B cell (primary cell): ENCODE results near the gene RAB22A. TPM values are rescaled to one million over a fixed set of nuclear protein-coding genes. Genes with fewer than 3 reads are reported as not detected.

ENCODE experiments used
- ATAC-seq: fragments of 200-7000 bp; cut with Tn5 transposase; one replicate; pipeline ENCODE4 v1.10.0; 2021; ENCODE audit warnings: low read depth, mild to moderate bottlenecking, moderate number of reproducible peaks, moderate library complexity
- CTCF ChIA-PET: fragments of 350-600 bp; sonication (Branson Sonifier 250); formaldehyde crosslinking; loops from one replicate; lab custom pipeline; 2021; ENCODE audit warnings: antibody characterized with exemption, inconsistent platforms; lab: Charles Lee
- POLR2A ChIA-PET: fragments of 350-600 bp; sonication (Branson Sonifier 250); formaldehyde crosslinking; loops from one replicate; lab custom pipeline; 2021; ENCODE audit warnings: antibody characterized with exemption; lab: Charles Lee
- DNase-seq: peaks from one replicate; pipeline ENCODE4 v3.0.0; 2013
- H2AFZ ChIP-seq: 2 replicates; pipeline ENCODE4 v1.6.1; 2012; ENCODE audit warnings: mild to moderate bottlenecking, low read depth, low read length; ENCODE audit not compliant: insufficient read depth, poor library complexity, severe bottlenecking
- H3K27ac ChIP-seq, 2 donors: 1 replicate in 1 of 2; 2 replicates in 1 of 2; pipeline ENCODE4 v1.5.1; 2012 to 2013; ENCODE audit warnings: low read length in 2 of 2, mild to moderate bottlenecking in 2 of 2, moderate library complexity in 1 of 2
- H3K27me3 ChIP-seq, 4 experiments: fragments of 200-600 bp in 1 of 4; sonication (generic) in 1 of 4; replicated peaks in 1 of 4; 1 replicate in 2 of 4; 2 replicates in 2 of 4; pipeline versions ENCODE4 v1.6.1 to v1.7.0; 2013 to 2016; ENCODE audit warnings: low read length in 3 of 4, mild to moderate bottlenecking in 2 of 4, mixed read lengths in 1 of 4, moderate library complexity in 1 of 4; ENCODE audit not compliant: insufficient read depth in 4 of 4, control insufficient read depth in 3 of 4; ENCODE audit errors: control extremely low read depth in 1 of 4
- H3K36me3 ChIP-seq, 2 experiments: replicated peaks in 1 of 2; 1 replicate in 1 of 2; 2 replicates in 1 of 2; pipeline versions ENCODE4 v1.6.1 to v1.7.1; 2013; ENCODE audit warnings: low read length in 1 of 2; ENCODE audit not compliant: insufficient read depth in 2 of 2, control insufficient read depth in 1 of 2; ENCODE audit errors: control extremely low read depth in 1 of 2, extremely low read depth in 1 of 2
- H3K4me1 ChIP-seq, 2 donors: fragments of 200-600 bp in 1 of 2; sonication (generic) in 1 of 2; 1 replicate in 1 of 2; 2 replicates in 1 of 2; pipeline versions ENCODE4 v1.5.1 to v1.6.1; 2013 to 2017; ENCODE audit warnings: low read length in 2 of 2; ENCODE audit not compliant: control insufficient read depth in 2 of 2, insufficient read depth in 2 of 2
- H3K4me2 ChIP-seq: replicated peaks from 2 replicates; pipeline ENCODE3; 2012; ENCODE audit warnings: mild to moderate bottlenecking, low read depth, low read length; ENCODE audit not compliant: poor library complexity, severe bottlenecking
- H3K4me3 ChIP-seq, 5 experiments: fragments of 200-600 bp in 1 of 5; sonication (generic) in 1 of 5; 1 replicate in 3 of 5; 2 replicates in 2 of 5; pipeline versions ENCODE4 v1.5.1 to v1.7.0; 2011 to 2016; ENCODE audit warnings: low read length in 4 of 5, mild to moderate bottlenecking in 4 of 5, low read depth in 2 of 5, control low read depth in 1 of 5, moderate library complexity in 1 of 5; ENCODE audit not compliant: insufficient read depth in 1 of 5; ENCODE audit errors: control extremely low read depth in 1 of 5, extremely low read depth in 1 of 5
- H3K79me2 ChIP-seq: fragments of 200-600 bp; sonication (generic); one replicate; pipeline ENCODE4 v1.6.0; 2016; ENCODE audit warnings: low read length; ENCODE audit not compliant: control insufficient read depth, insufficient read depth
- H3K9ac ChIP-seq: fragments of 200-600 bp; sonication (generic); 2 replicates; pipeline ENCODE4 v1.6.1; 2017; ENCODE audit warnings: mild to moderate bottlenecking, low read length, moderate library complexity
- H3K9me3 ChIP-seq, 3 donors: one replicate each; pipeline versions ENCODE4 v1.6.1 to v1.7.1; 2013; ENCODE audit warnings: low read length in 2 of 3; ENCODE audit not compliant: control insufficient read depth in 2 of 3, insufficient read depth in 1 of 3; ENCODE audit errors: control extremely low read depth in 1 of 3
- H4K20me1 ChIP-seq: 2 replicates; pipeline ENCODE4 v1.6.0; 2012; ENCODE audit warnings: mild to moderate bottlenecking, low read length; ENCODE audit not compliant: insufficient read depth, control insufficient read depth, poor library complexity, severe bottlenecking
- H3K27ac Mint-ChIP-seq: one replicate; pipeline ENCODE4 v1.8.0; 2021; ENCODE audit warnings: mixed read lengths
- H3K27me3 Mint-ChIP-seq: one replicate; pipeline ENCODE4 v1.8.0; 2021; ENCODE audit warnings: mixed read lengths
- H3K4me1 Mint-ChIP-seq: one replicate; pipeline ENCODE4 v1.8.0; 2021; ENCODE audit warnings: mixed read lengths
- H3K4me3 Mint-ChIP-seq: one replicate; pipeline ENCODE4 v1.8.0; 2021; ENCODE audit warnings: mixed read lengths
- H3K9me3 Mint-ChIP-seq: one replicate; pipeline ENCODE4 v1.8.0; 2022; ENCODE audit warnings: mixed read lengths; ENCODE audit not compliant: insufficient read depth
- EZH2 ChIP-seq: IDR thresholded peaks from 2 replicates; pipeline ENCODE4 v1.6.1; 2012; ENCODE audit warnings: borderline replicate concordance, low read depth, mild to moderate bottlenecking, moderate library complexity, low read length; ENCODE audit not compliant: insufficient read depth, poor library complexity, severe bottlenecking
- WGBS: methylation state at CpG from one replicate; pipeline ENCODE4 v1.1.5; 2013; ENCODE audit warnings: missing lambda C conversion rate; ENCODE audit not compliant: insufficient coverage; 5-methylcytosine and 5-hydroxymethylcytosine counted together
- intact Hi-C: fragments of 100-400 bp; cut with micrococcal nuclease; formaldehyde crosslinking; loops from one replicate; pipeline ENCODE4 v1.10.0; 2022
- polyA plus RNA-seq: library from polyadenylated mRNA; depleted of rRNA; stranded (reverse); fragments of >200 nt; gene quantifications from 2 replicates; pipeline ENCODE4 v1.2.3, GENCODE V29; 2012
- total RNA-seq, 2 donors: library from RNA; stranded (reverse); fragments of 120-200 nt in 1 of 2; gene quantifications; 1 replicate in 1 of 2; 2 replicates in 1 of 2; pipeline versions ENCODE4 v1.2.3 to v1.2.4, GENCODE V29; 2013 to 2022
- TF ChIP-seq, protein P1 (sequence below): fragments of 200-600 bp; IDR thresholded peaks from one replicate; pipeline ENCODE4 v1.8.0; 2022; ENCODE audit warnings: antibody characterized with exemption, mild to moderate bottlenecking

RAB22A gene
- total and polyA plus RNA-seq, 2 donors (not counting 1 experiment from before 2014, with no cell fraction given): 7.5 to 21.1 TPM

- TF ChIP-seq EZH2: no peak
- TF ChIP-seq, protein P1, sequence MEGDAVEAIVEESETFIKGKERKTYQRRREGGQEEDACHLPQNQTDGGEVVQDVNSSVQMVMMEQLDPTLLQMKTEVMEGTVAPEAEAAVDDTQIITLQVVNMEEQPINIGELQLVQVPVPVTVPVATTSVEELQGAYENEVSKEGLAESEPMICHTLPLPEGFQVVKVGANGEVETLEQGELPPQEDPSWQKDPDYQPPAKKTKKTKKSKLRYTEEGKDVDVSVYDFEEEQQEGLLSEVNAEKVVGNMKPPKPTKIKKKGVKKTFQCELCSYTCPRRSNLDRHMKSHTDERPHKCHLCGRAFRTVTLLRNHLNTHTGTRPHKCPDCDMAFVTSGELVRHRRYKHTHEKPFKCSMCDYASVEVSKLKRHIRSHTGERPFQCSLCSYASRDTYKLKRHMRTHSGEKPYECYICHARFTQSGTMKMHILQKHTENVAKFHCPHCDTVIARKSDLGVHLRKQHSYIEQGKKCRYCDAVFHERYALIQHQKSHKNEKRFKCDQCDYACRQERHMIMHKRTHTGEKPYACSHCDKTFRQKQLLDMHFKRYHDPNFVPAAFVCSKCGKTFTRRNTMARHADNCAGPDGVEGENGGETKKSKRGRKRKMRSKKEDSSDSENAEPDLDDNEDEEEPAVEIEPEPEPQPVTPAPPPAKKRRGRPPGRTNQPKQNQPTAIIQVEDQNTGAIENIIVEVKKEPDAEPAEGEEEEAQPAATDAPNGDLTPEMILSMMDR: no peak
- Histone ChIP-seq H3K4me2 (no peak overlapping the region), H3K4me3 (no peak overlapping the region), H3K4me1 (no peaks in the 10 kb centered on the region), H3K9me3 (peaks cover 1 to 14% (median 3%) of the 10 kb centered on the region in 3 donors), H3K27ac (no peak overlapping the region), H3K27me3 (peaks cover 0 to 27% (median 12%) of the 10 kb centered on the region in 4 experiments), H3K9ac (no peak overlapping the region), H2AFZ (no peak overlapping the region), H3K36me3 (no peaks in the 10 kb centered on the region), H4K20me1 (no peaks in the 10 kb centered on the region), H3K79me2 (no peaks in the 10 kb centered on the region)
- no peak overlapping the region for H3K4me3 Mint-ChIP-seq
- intact Hi-C loops: no loop called here
- H3K9me3 Mint-ChIP-seq: peaks cover 8% of the 10 kb centered on the region
- no peak overlapping the region for H3K27ac Mint-ChIP-seq
- WGBS: no CpG with 5 or more reads among the region's 4 CpGs
- ChIA-PET POLR2A (no interaction called here), CTCF (no interaction called here)
- ATAC-seq (no peak), DNase-seq (no peak)
- no peaks in the 10 kb centered on the region for H3K4me1 Mint-ChIP-seq
- H3K27me3 Mint-ChIP-seq: peaks cover 44% of the 10 kb centered on the region
These were observed 72.6 kb downstream of the RAB22A start for GRCh38 chr20:58382096-58382495.

DNA sequence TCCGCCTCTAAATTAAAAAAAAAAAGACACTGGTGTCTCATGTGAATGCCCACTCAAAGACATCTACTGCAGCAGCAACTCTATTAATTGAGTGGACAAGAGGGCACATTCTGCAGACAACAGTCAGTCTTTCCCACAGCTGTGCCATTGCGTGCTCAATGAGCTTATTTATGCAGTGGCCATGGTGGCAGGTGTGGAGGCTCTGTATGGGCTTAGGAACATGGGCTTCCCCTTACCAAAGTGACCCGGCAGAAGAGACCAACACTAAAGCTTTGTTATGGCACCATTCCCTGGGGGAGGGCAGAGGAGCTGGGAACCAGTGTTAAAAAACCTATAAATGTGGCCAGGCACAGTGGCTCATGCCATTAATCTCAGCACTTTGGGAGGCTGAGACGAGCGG, 75.3 kb downstream of the RAB22A start:
- H3K27ac Mint-ChIP-seq: no peak overlapping the region
- H3K9me3 Mint-ChIP-seq: peaks cover 8% of the 10 kb centered on the region
- H3K27me3 Mint-ChIP-seq: peaks cover 27% of the 10 kb centered on the region
- Histone ChIP-seq H3K27me3 (peaks cover 0 to 27% (median 5%) of the 10 kb centered on the region in 4 experiments), H3K4me1 (peaks cover 2 to 3% of the 10 kb centered on the region in 2 donors), H3K9ac (no peak overlapping the region), H3K4me2 (no peak overlapping the region), H3K36me3 (no peaks in the 10 kb centered on the region), H3K27ac (no peak overlapping the region), H2AFZ (no peak overlapping the region), H3K9me3 (peaks cover 1 to 14% (median 3%) of the 10 kb centered on the region in 3 donors), H3K79me2 (peaks cover 6% of the 10 kb centered on the region), H3K4me3 (no peak overlapping the region), H4K20me1 (peaks cover 2% of the 10 kb centered on the region)
- DNase-seq (no peak), ATAC-seq (no peak)
- ChIA-PET POLR2A (no interaction called here), CTCF (interaction anchor here (0.6 kb wide), 1 partner anchor 1770 kb away, joined by 3 read pairs; no protein-coding TSS in a partner anchor)
- peaks cover 4% of the 10 kb centered on the region for H3K4me1 Mint-ChIP-seq
- H3K4me3 Mint-ChIP-seq: no peak overlapping the region
- 93% methylated on average over 2 of the region's 5 CpGs for WGBS
- intact Hi-C loops: loop anchor here (5.0 kb wide), 1 partner anchor 148 kb away; no protein-coding TSS in a partner anchor
- TF ChIP-seq, protein P1: no peak
- TF ChIP-seq EZH2: no peak
